Subcutaneous abdominal adipose tissue (tissue), 5 donors: ENCODE results near the gene SLC37A3.

Source experiments
- H3K27ac ChIP-seq: one replicate; pipeline ENCODE4 v1.7.0; 2013; ENCODE audit warnings: low read depth, mild to moderate bottlenecking, inconsistent platforms, low read length, moderate library complexity
- H3K27me3 ChIP-seq, 5 donors: one replicate each; pipeline ENCODE4 v1.7.0; 2013; ENCODE audit warnings: low read length in 5 of 5, inconsistent platforms in 1 of 5; ENCODE audit not compliant: control insufficient read depth in 5 of 5, insufficient read depth in 4 of 5
- H3K36me3 ChIP-seq, 5 donors: one replicate each; pipeline ENCODE4 v1.7.0; 2013; ENCODE audit warnings: low read length in 5 of 5; ENCODE audit not compliant: control insufficient read depth in 5 of 5, insufficient read depth in 5 of 5
- H3K4me1 ChIP-seq, 5 donors: one replicate each; pipeline ENCODE4 v1.7.0; 2013; ENCODE audit warnings: low read length in 5 of 5, mild to moderate bottlenecking in 3 of 5, moderate library complexity in 1 of 5; ENCODE audit not compliant: control insufficient read depth in 5 of 5, insufficient read depth in 5 of 5
- H3K4me3 ChIP-seq, 5 donors: one replicate each; pipeline ENCODE4 v1.7.0; 2013; ENCODE audit warnings: low read length in 5 of 5, low read depth in 1 of 5
- H3K9ac ChIP-seq, 5 donors: one replicate each; pipeline ENCODE4 v1.7.0; 2013; ENCODE audit warnings: low read length in 5 of 5, mild to moderate bottlenecking in 4 of 5, moderate library complexity in 3 of 5
- H3K9me3 ChIP-seq, 5 donors: one replicate each; pipeline ENCODE4 v1.7.0; 2013; ENCODE audit warnings: low read length in 5 of 5; ENCODE audit not compliant: control insufficient read depth in 5 of 5
- donor health status: healthy.
- donor health status: healthy.
- donor health status: healthy.
- donor health status: healthy.
- donor health status: healthy.

SLC37A3 gene

DNA sequence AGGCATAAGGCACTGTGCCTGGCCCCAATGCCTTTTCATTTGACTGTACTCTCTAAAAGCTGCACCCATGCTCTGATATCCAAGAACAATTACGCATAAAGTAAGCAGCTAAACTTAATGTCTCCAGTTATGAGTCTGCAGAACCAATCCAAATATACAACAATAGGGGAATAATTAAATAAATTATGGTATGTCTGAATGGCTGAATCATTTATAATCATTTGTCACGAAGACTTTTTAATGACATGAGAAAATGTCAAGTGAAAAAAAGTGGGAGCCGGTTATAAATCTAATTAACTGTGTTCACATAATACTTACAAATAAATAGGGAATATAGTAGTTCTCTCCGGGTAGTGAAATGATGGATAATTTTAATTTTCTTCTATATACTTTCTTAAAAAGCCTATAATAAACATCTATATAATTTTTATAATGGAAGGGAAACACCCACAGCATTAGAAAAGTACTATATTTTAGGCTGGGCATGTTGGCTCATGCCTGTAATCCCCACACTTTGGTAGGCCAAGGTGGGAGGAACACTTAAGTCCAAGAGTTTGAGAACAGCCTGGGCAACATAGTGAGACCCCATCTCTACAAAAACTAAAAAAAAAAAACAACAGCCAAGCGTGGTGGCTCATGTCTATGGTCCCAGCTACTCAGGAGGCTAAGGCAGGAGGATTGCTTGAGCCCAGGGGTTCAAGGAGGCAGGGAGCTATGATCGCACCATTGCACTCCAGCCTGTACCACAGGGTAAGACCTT is 14.2 kb downstream of the SLC37A3 start:
- Histone ChIP-seq H3K9me3 (no peaks in the 10 kb centered on the region), H3K27me3 (no peaks in the 10 kb centered on the region), H3K9ac (no peak overlapping the region), H3K36me3 (peaks cover 7 to 27% (median 13%) of the 10 kb centered on the region in 5 donors), H3K4me1 (peaks cover 0 to 4% (median 0%) of the 10 kb centered on the region in 5 donors), H3K27ac (no peak overlapping the region), H3K4me3 (no peak overlapping the region)

DNA sequence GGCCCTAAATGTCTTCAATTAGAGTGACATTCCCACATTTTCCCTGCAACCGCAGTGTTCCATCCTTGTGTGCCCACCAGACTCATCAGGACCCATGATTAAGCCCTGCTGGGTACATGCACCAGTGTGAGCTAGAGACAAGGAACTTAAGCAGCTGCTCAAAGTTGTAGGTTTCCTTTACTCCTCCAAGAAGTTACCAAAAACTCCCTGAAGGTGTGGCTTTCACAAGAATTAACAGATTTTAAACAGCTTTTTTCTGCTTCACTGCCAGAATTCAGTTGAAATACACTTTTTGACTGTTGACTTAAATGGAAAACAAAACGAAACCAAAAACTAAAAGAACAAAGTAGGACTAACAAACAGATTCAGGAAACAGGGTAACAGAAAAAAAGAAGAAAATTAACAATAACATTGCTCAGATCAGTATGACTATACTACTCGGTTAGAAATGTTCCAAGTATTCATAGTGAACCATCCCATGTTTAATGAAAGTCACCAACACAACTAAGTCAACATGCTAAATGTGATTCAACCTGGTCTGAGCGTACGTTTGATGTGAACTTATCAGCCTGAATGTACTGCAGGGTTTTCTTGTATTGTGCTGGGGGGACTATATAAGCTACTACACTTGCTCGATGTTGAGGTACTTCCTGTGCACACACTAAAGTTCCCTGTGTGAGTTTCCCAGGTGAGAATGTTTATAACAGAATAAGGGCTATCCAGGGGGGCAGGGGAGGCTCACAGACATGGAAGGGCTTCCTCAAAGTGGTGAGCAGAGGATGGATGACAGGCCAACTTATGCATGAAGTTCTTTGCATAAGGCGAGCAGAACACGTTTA is 22.2 kb downstream of the SLC37A3 start:
- Histone ChIP-seq H3K4me1 (no peaks in the 10 kb centered on the region), H3K4me3 (no peak overlapping the region), H3K9ac (no peak overlapping the region), H3K27me3 (no peaks in the 10 kb centered on the region), H3K9me3 (no peaks in the 10 kb centered on the region), H3K27ac (no peak overlapping the region), H3K36me3 (peaks cover 6 to 36% (median 24%) of the 10 kb centered on the region in 5 donors)

DNA sequence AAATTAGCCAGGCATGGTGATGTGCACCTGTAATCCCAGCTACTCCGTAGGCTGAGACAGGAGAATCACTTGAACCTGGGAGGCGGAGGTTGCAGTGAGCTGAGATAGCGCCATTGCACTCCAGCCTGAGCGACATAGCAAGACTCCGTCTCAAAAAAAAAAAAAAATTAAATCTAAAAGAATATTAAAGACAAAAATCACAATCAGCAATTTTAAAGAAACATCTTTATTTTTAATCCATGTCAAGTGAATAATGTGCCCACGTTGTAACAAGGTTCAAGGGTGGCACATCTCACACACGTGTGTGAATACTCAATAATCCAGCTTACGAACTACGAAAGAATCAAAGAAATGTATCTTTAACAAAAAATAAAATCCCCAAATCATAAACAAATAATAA is 23.0 kb downstream of the SLC37A3 start:
- Histone ChIP-seq H3K27me3 (no peaks in the 10 kb centered on the region), H3K9me3 (no peaks in the 10 kb centered on the region), H3K36me3 (peaks cover 6 to 32% (median 24%) of the 10 kb centered on the region in 5 donors), H3K4me1 (no peaks in the 10 kb centered on the region), H3K9ac (no peak overlapping the region), H3K4me3 (no peak overlapping the region), H3K27ac (no peak overlapping the region)

DNA sequence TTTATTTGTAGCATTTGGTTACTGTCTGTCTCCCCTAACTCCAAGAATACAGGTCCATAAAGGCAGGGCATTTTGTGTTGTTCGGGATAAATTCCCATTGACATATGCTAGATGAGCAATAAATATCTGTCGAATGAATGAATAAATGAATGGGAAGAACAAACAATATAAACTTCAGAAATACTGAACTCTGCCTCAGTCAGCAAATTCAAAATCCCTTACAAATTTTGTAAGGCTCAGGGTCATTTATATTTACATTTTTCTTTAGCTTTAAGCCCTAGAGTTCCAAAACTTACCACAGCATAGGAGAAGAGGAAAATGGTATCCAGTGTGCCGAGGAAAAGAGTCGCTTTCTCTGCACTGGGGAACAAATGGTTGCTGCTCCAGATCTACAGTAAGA is 29.0 kb downstream of the SLC37A3 start:
- no peak overlapping the region for H3K4me3 ChIP-seq
- no peak overlapping the region for H3K27ac ChIP-seq
- peaks cover 0 to 4% (median 4%) of the 10 kb centered on the region in 5 donors for H3K4me1 ChIP-seq
- no peak overlapping the region for H3K9ac ChIP-seq
- no peaks in the 10 kb centered on the region for H3K27me3 ChIP-seq
- H3K9me3 ChIP-seq: no peaks in the 10 kb centered on the region
- peaks cover 5 to 20% (median 7%) of the 10 kb centered on the region in 5 donors for H3K36me3 ChIP-seq

DNA sequence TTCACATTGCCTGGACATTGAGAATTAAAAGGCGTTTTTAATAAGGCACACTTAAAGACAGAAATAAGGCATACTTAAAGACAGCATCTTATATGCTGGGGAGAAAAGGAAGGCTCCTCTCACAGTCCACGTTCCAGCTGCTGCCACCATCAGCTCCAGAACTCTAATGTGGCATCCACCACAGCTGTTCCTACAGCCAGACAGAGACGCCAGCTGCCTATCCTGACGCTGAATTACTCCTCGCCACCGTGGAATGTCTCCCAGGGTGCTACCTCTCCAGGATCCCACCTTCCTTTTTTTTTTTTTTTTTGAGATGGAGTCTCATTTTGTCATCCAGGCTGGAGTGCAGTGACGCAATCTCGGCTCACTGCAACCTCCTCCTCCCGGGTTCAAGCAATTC is 30.8 kb downstream of the SLC37A3 start:
- Histone ChIP-seq H3K9ac (no peak overlapping the region), H3K9me3 (no peaks in the 10 kb centered on the region), H3K4me1 (peaks cover 0 to 4% (median 4%) of the 10 kb centered on the region in 5 donors), H3K27ac (no peak overlapping the region), H3K27me3 (no peaks in the 10 kb centered on the region), H3K36me3 (peaks cover 5 to 20% (median 7%) of the 10 kb centered on the region in 5 donors), H3K4me3 (no peak overlapping the region)

DNA sequence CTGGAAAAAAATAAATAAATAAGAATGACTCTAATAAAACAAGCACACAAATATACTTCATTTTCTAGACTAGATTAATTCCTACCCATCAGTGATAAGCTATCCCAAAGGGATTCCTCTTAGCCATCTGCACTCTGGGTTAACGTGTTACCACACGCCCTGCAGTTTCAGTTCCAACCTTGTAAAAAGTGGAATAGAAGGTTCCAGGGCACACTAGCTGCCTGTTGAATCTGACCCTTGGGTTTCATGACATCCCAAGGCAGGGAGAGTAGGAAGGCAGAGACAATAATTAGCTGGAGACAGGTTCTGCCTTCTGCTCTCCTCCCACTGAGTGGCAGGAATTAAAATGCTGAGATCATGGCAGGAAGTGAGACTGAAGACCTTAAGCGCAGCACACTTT is 33.5 kb downstream of the SLC37A3 start:
- Histone ChIP-seq H3K36me3 (peaks cover 5 to 27% (median 12%) of the 10 kb centered on the region in 5 donors), H3K9me3 (no peaks in the 10 kb centered on the region), H3K9ac (no peak overlapping the region), H3K4me1 (peaks cover 0 to 4% (median 4%) of the 10 kb centered on the region in 5 donors), H3K27ac (no peak overlapping the region), H3K4me3 (no peak overlapping the region), H3K27me3 (no peaks in the 10 kb centered on the region)

DNA sequence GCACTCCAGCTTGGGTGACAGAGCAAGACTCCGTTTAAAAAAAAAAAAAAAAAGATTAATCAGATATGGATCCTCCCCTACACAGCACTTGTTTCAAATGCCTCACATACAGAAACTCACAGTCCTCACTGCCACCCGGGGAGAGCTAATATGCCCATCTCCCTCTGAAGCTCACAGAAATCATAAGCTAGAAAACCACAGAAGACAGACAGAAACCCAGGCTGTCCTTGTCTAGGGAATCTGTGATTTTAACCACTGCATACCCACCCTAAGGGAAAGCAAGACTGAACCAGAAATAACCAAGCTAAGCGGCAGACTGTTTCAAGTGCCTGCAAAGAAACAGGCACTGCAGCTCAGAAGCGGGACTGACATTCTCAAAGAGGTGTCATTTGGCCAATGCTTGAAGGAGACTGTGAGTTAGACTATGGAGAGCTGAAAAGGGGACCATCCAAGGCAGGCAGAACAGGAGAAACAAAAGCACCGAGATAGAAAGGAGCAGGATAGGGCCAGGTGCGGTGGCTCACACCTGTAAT is 37.6 kb downstream of the SLC37A3 start:
- Histone ChIP-seq H3K27ac (no peak overlapping the region), H3K27me3 (no peaks in the 10 kb centered on the region), H3K4me1 (peaks cover 3 to 9% (median 4%) of the 10 kb centered on the region in 5 donors), H3K36me3 (peaks cover 0 to 15% (median 12%) of the 10 kb centered on the region in 5 donors), H3K4me3 (no peak overlapping the region), H3K9me3 (no peaks in the 10 kb centered on the region), H3K9ac (no peak overlapping the region)

DNA sequence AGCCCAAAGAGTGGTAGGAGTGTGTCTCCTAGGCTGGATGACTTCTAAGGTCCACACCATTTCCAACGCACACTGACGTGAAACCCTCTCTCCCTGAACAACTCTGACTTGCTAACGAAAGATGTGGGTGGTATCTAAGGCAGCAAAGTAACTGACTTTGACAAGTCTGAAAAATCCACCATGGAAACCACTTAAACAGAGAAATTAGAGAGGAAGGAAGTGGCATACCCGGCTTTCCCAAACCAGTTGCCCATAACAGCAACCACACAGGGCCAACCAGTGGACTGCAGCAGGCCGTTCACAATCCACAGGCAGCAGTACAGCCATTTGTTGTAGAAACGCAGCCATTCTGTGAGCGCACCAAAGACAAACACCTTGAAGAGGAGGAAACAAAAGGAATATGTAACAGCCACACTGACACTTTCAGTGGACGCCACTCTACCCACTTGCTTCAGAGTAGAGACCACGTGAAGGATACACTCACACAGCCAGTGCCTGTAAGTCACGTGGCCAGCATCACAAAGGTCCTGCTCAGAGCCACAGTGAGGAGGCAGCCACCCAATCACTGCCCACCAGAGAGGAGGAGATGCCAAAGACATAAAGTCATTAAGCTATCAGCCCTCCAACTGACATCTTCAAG is 39.8 kb downstream of the SLC37A3 start:
- H3K9ac ChIP-seq: no peak overlapping the region
- H3K9me3 ChIP-seq: no peaks in the 10 kb centered on the region
- no peaks in the 10 kb centered on the region for H3K27me3 ChIP-seq
- no peak overlapping the region for H3K4me3 ChIP-seq
- H3K4me1 ChIP-seq: peaks cover 0 to 5% (median 3%) of the 10 kb centered on the region in 5 donors
- H3K27ac ChIP-seq: no peak overlapping the region
- peaks cover 7 to 27% (median 25%) of the 10 kb centered on the region in 5 donors for H3K36me3 ChIP-seq

DNA sequence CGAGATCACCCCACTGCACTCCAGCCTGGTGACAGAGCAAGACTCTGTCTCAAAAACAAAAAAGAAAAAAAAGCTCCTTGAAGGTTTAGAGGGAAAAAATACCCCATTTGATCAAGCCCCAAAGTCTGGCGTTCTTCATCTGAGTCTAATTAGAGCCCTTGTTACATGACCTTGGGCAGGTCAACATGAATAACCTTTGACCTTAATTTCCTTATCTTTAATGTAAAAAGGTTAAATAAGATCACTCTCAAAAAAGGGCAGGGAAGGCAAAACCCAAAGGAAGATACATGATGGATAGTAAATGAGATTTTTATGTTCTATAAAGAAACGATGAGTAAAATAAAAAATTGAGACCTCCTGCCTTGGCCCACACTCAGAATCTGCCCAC is 40.3 kb downstream of the SLC37A3 start:
- H3K9me3 ChIP-seq: no peaks in the 10 kb centered on the region
- H3K27me3 ChIP-seq: no peaks in the 10 kb centered on the region
- H3K9ac ChIP-seq: no peak overlapping the region
- peaks cover 7 to 28% (median 26%) of the 10 kb centered on the region in 5 donors for H3K36me3 ChIP-seq
- H3K4me1 ChIP-seq: peaks cover 0 to 5% (median 3%) of the 10 kb centered on the region in 5 donors
- H3K27ac ChIP-seq: no peak overlapping the region
- H3K4me3 ChIP-seq: no peak overlapping the region
